Measurements from ENCODE around the gene NTN4.
A peak's percentile ranks its signal among the peaks of the same experiment; 100 is the strongest.
"Not testable (repeated sequence)": the region's sequence is repeated elsewhere in the genome, so short reads cannot be mapped to it uniquely, and the experiment has no call there.

Gene NTN4

GRCh38 chr12:95658386-95658785, 132.2 kb downstream of the NTN4 start:
- no peak for DNase-seq (ENCODE audit: low spot score)

- DNase-seq (ENCODE audit: low spot score) = not testable (repeated sequence)
Measured at GRCh38 chr12:95654665-95655064, 135.9 kb downstream of the NTN4 start.

GRCh38 chr12:95653771-95654546, 136.6 kb downstream of the NTN4 start:
- DNase-seq (ENCODE audit: low spot score) = no peak

GRCh38 chr12:95651681-95652080, 138.9 kb downstream of the NTN4 start:
- no peak for DNase-seq (ENCODE audit: low spot score)

GRCh38 chr12:95648990-95649791, 141.4 kb downstream of the NTN4 start:
- no peak for DNase-seq (ENCODE audit: low spot score)

GRCh38 chr12:95646781-95647190, 143.8 kb downstream of the NTN4 start:
- DNase-seq (ENCODE audit: low spot score) = no peak

GRCh38 chr12:95643256-95643655, 147.3 kb downstream of the NTN4 start:
- DNase-seq (ENCODE audit: low spot score) = no peak

- DNase-seq (ENCODE audit: low spot score) = no peak
Measured at GRCh38 chr12:95642583-95642982, 148.0 kb downstream of the NTN4 start.

GRCh38 chr12:95641299-95641952, 149.1 kb downstream of the NTN4 start:
- DNase-seq (ENCODE audit: low spot score) = no peak

GRCh38 chr12:95640516-95640915, 150.0 kb downstream of the NTN4 start:
- DNase-seq (ENCODE audit: low spot score) = no peak

- no peak for DNase-seq (ENCODE audit: low spot score)
Measured at GRCh38 chr12:95637471-95638155, 153.0 kb downstream of the NTN4 start.

- DNase-seq (ENCODE audit: low spot score) = no peak
Measured at GRCh38 chr12:95637010-95637409, 153.6 kb downstream of the NTN4 start.

GRCh38 chr12:95634622-95635621, 155.6 kb downstream of the NTN4 start:
- DNase-seq (ENCODE audit: low spot score) = no peak

- no peak for DNase-seq (ENCODE audit: low spot score)
Measured at GRCh38 chr12:95633732-95634465, 156.7 kb downstream of the NTN4 start.

GRCh38 chr12:95633049-95633731, 157.4 kb downstream of the NTN4 start:
- DNase-seq (ENCODE audit: low spot score) = peak; percentile 26

GRCh38 chr12:95630496-95630895, 160.1 kb downstream of the NTN4 start:
- DNase-seq (ENCODE audit: low spot score) = no peak

- DNase-seq (ENCODE audit: low spot score) = no peak
Measured at GRCh38 chr12:95629392-95629791, 161.2 kb downstream of the NTN4 start.

GRCh38 chr12:95626854-95627253, 163.7 kb downstream of the NTN4 start:
- no peak for DNase-seq (ENCODE audit: low spot score)

GRCh38 chr12:95625012-95625411, 165.6 kb downstream of the NTN4 start:
- DNase-seq (ENCODE audit: low spot score) = no peak

GRCh38 chr12:95624589-95624988, 166.0 kb downstream of the NTN4 start:
- no peak for DNase-seq (ENCODE audit: low spot score)
